Measurements from ENCODE around the gene KRTAP2-2.
"Not testable (repeated sequence)": the region's sequence is repeated elsewhere in the genome, so short reads cannot be mapped to it uniquely, and the experiment has no call there.

The KRTAP2-2 gene, protein sequence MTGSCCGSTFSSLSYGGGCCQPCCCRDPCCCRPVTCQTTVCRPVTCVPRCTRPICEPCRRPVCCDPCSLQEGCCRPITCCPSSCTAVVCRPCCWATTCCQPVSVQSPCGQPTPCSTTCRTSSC

DNA sequence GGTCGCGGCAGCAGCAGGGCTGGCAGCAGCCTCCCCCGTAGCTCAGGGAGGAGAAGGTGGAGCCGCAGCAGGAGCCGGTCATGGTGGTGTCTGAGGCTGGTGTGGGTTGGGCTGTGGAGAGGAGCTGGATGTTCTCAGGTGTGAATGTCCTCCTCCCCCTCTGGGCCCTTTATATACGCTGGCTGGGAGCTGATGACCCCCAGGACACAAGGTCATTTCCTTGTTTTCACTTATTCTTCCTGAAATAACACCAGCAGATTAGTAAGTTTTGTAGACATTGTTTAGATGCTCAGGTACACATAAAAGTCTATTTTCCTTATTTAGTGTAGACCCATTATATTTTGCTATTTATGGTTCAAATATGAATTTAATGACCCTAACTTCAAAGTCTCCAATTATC is at the start of gene KRTAP2-2:
KRTAP2-2 (minus strand) TSS at position 101 of the 400 bp plus-strand sequence; CDS start at position 82, 19 bp downstream.
- DNase-seq = not testable (repeated sequence)

- not testable (repeated sequence) for DNase-seq
Observed at GRCh38 chr17:41104386-41105038, 49.5 kb upstream of the KRTAP2-2 start.

- DNase-seq = no peak
Observed at GRCh38 chr17:41103896-41104295, 48.9 kb upstream of the KRTAP2-2 start.

DNA sequence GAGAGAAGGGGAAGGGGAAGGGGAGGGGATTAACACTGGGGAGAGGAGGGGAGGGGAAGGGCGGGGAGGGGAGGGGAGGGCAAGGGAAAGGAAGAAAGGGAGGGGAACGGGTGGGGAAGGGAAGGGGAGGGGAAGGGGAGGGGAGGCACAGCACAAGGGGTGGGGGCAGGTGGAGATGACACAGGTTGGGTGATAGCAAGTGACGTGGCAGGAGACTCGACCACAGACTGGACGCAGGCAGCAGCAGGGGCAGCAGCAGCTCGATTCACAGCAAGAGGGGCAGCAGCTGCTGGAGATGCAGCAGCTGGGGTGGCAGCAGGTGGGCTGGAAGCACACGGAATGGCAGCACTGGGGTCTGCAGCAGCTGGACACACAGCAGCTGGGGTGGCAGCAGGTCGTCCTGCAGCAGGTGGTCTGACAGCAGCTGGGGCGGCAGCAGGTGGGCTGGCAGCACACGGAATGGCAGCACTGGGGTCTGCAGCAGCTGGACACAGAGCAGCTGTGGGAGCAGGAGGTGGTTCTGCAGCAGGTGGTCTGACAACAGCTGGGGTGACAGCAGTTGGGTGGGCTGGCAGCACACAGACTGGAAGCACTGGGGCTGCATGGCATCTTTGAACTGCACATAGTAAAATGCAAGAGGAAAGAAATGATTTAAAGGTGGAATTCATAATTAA is 46.7 kb upstream of the KRTAP2-2 start, which contains the start of gene KRTAP4-16:
KRTAP4-16 (minus strand) TSS at position 624 of the 674 bp plus-strand sequence; CDS start at position 624, 0 bp downstream.
- DNase-seq = no peak

DNA sequence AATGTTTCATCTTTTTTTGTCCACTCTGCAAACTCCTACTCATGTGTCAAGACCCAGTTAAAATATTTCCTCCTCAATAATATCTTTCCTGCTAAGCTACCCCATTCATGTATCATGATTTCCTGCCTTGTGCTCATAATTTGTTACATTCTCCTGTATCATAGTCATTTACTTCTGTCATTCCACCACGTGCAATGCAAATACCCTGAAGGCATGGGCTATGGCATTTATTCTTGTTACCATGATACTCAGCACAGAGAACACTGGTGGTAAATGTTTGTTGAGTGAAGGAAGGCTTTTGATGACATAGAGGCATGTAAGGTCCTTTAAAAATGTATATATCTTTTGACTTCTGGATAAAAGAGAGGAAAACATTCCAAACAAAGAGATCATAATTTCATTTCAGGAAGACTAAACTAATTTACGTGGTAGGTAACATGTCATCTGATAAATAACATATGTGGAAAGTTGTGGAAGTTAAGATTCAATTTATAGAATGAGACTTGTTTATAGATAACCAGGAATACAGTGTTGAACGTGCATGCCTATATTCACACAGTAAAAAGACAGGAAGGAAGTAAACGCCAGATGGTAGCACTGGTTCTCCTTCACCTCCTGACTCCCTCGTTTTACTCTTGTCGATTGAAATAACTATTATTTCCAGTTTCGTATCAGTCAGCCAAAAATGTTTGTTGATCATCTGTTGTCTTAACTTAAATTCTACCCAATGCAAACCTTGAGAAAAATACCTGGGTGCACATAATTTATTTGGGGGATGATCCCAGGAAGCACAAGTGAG is 44.9 kb upstream of the KRTAP2-2 start:
- DNase-seq = not testable (repeated sequence)

GRCh38 chr17:41098481-41098880 is 43.5 kb upstream of the KRTAP2-2 start:
- DNase-seq = no peak

- no peak for DNase-seq
Observed at GRCh38 chr17:41098042-41098441, 43.0 kb upstream of the KRTAP2-2 start, which contains the start of gene KRTAP4-8. Gene KRTAP4-8, minus strand, starts transcription at chr17:41098142. Its CDS starts 58 bp downstream, at chr17:41098084.

DNA sequence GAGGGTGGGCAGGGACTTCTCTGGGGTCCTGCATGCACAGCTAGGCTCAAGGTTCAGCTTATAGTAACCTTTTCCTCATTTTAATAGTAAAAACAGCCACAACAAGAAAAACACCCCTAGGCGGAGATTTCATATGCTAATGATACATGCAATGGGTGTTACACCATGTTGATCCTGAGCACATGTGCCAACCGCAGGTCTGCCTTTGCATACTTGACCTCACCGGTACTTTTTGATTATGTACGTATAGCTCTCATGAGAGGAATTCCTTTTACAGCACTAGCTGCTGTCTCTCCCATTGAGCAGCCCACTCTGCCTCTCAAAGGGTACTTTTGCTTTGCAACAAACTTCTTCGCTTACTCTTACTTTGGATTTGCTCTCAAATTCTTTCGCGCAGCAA is 41.0 kb upstream of the KRTAP2-2 start:
- DNase-seq = no peak

- DNase-seq = not testable (repeated sequence)
Observed at GRCh38 chr17:41088760-41089352, 33.8 kb upstream of the KRTAP2-2 start.

DNA sequence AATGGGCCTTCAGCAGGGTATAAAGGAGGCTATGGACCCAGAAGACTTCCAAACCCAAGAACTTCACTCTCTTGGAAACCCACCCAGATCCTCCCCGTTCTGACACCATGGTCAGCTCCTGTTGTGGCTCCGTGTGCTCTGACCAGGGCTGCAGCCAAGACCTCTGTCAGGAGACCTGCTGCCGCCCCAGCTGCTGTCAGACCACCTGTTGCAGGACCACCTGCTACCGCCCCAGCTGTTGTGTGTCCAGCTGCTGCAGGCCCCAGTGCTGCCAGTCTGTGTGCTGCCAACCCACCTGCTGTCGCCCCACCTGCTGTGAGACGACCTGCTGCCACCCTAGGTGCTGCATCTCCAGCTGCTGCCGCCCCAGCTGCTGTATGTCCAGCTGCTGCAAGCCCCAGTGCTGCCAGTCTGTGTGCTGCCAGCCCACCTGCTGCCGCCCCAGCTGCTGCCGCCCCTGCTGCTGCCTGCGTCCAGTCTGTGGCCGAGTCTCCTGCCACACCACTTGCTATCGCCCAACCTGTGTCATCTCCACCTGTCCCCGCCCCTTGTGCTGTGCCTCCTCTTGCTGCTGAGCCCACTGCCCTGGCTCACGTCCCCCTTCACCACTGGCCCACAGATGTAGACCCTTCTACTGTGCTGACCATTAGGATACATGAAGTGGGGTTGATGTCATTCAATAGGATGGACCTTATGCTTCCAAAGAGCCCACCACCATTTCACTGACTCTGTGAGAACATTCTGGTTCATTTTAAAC is 29.2 kb upstream of the KRTAP2-2 start, which contains the start of gene KRTAP4-7:
KRTAP4-7 (plus strand) TSS at position 51 of the 757 bp plus-strand sequence; CDS start at position 108, 57 bp downstream.
- DNase-seq = not testable (repeated sequence)

DNA sequence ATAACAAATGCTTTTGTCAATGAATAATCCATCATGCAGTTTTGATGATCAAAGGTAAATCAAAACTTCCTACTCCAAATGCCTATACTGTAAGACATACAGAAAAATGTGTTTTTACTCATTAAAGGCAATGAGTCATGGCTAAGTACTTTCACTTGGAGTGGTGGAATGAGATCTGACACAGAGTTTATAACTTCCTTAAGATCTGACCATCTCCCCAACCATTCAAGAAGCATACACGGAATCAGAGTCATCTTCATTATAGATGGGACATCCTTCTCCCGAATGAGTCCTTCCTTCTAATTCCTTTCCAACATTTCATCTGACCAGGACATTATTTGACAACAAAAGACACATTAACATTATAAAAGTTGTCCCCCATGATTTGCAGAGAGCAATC is 28.4 kb upstream of the KRTAP2-2 start:
- not testable (repeated sequence) for DNase-seq

DNA sequence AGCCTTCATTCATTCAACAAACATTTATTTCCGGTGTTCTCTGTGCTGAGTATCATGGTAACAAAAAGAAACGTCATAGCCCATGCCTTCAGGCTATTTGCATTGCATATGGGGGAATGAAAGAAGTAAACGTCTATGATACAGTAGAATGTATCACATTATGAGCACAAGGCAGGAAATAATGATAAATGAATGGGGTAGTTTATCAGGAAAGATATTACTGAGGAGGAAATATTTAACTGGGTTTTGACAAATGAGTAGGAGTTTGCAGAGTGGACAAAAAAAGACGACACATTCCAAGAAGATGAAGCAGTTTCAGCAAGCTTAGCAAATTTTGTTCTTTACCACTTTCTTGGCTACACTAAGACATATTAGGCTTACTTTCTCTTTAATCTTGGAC is 27.6 kb upstream of the KRTAP2-2 start:
- DNase-seq = no peak

- no peak for DNase-seq
Observed at GRCh38 chr17:41076788-41077187, 21.8 kb upstream of the KRTAP2-2 start.

DNA sequence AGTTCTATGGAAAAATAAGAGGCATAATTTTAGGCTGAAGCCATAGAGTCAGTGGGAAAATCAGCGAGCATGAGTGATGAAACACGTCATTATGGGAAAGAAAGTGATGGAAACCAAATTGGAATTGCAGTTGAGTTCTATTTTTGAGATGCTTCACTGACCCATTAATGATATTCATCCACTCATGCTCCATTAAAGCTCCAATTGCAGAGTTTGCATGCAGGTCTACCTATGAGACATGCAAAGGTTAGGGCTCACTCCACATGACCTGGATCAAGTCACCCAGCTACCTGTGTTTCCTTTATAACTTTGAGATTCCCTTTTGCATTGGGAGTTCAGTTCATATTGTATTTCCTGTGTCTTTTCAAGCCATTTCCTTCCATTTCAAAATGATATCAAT is 18.6 kb upstream of the KRTAP2-2 start:
- DNase-seq = no peak

- no peak for DNase-seq
Observed at GRCh38 chr17:41071606-41072360, 16.8 kb upstream of the KRTAP2-2 start.

DNA sequence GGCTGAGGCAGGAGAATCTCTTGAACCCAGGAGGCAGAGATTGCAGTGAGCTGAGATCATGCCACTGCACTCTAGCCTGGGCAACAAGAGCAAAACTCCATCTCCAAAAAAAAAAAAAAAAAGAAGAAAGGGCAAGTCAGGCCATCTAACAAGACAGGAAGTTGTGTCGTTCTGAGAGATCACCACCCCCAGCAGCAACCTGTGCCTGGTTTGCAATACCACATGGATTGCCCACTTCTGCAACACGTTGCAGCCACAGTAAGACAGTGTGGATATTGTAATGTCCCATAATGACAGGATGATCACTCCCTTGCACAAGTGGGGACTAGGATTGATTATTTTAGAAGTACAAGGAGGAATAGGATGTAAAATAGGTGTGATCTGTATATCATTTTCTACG is 14.0 kb upstream of the KRTAP2-2 start:
- no peak for DNase-seq

- no peak for DNase-seq
Observed at GRCh38 chr17:41067281-41067680, 12.3 kb upstream of the KRTAP2-2 start.

DNA sequence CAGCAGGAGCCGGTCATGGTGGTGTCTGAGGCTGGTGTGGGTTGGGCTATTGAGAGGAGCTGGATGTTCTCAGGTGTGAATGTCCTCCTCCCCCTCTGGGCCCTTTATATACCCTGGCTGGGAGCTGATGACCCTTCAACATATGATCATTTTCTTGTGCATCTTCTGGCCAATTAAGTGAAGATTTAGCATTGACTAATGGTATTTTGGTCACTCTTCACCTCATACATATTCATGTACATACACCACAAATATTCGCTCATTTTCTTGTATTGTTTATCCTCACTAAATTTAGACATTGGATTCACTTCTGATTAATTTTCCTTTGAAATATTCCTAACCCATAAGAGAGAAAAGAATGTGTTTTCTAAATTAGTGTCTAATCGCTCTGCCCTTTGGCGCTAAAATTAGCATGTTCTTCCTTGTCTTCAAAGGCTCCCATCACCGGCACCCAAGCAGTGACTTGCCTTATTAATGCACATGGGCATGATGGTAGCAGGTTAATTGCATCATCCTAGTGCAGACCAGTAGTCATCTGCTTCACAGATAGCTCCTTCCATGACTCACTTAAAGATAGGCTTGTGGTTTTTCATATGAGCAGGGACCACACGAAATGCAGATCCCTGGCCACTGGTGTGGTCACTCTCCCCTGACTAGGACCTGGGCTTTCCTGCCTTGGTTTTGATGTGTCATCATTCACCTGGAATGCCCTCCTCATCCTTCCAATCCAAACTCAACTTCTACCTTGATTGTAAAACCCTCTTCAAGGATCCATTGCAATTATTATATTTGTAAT is 11.0 kb upstream of the KRTAP2-2 start, which contains the start of gene KRTAP2-4:
KRTAP2-4 (minus strand) TSS at position 51 of the 796 bp plus-strand sequence; CDS start at position 17, 34 bp downstream.
- DNase-seq = no peak

- DNase-seq = not testable (repeated sequence)
Observed at GRCh38 chr17:41065016-41065689, 10.1 kb upstream of the KRTAP2-2 start.
